ENCODE results near the gene CBX4. TPM values are rescaled to one million over a fixed set of nuclear protein-coding genes. Genes with fewer than 3 reads are reported as not detected.

CBX4 gene
- total RNA-seq, 1 donor from 2014 or later = 6.8 TPM

DNA sequence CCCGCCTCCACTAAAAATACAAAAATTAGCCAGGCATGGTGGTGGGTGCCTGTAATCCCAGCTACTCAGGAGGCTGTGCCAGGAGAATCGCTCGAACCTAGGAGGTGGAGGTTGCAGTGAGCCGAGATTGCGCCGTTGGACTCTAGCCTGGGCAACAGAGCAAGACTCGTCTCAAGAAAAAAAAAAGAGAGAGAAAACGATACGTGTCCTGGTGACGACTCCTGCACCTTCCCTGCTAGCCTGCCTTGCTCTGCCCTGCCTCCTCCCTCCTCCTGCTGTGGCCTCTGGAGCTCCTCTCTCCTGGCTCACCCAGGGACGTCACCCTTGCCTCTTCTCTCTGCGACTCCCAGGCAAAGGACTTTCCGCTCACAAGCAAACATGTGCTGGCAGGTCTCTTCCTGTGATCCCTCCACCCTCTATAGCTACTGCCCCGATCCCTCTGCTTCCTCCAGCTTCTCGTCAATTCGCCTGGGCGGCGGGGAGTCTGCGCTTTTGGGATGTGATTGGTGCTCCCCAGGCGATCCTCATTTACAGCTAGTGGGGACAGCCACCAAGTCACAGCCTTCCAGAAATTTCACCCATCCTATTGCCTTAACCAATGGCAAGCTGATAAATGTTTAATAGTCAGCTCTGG lies 25.5 kb upstream of the CBX4 start:
- no peak overlapping the region for H3K4me3 Mint-ChIP-seq (ENCODE audit: unreplicated experiment)

DNA sequence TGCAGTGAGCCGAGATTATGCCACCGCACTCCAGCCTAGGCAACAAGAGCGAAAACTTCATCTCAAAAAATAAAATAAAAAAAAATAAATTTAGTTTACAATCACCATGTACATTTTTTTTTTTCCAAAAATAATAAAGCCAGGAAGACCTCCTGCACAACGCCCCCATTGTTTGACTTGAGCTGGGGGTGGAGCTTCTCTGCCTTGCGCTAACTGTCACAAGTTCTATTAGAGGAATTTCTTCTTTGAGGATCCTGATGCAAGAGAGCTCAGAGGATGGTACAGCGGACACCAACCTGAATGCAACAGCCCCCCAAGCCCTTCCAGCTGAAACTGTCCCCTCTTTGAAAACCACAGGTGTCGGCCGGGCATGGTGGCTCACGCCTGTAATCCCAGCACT lies 24.9 kb upstream of the CBX4 start:
- H3K36me3 Mint-ChIP-seq (ENCODE audit: low read depth, unreplicated experiment) = no peaks in the 10 kb centered on the region
- TF ChIP-seq, protein P1, sequence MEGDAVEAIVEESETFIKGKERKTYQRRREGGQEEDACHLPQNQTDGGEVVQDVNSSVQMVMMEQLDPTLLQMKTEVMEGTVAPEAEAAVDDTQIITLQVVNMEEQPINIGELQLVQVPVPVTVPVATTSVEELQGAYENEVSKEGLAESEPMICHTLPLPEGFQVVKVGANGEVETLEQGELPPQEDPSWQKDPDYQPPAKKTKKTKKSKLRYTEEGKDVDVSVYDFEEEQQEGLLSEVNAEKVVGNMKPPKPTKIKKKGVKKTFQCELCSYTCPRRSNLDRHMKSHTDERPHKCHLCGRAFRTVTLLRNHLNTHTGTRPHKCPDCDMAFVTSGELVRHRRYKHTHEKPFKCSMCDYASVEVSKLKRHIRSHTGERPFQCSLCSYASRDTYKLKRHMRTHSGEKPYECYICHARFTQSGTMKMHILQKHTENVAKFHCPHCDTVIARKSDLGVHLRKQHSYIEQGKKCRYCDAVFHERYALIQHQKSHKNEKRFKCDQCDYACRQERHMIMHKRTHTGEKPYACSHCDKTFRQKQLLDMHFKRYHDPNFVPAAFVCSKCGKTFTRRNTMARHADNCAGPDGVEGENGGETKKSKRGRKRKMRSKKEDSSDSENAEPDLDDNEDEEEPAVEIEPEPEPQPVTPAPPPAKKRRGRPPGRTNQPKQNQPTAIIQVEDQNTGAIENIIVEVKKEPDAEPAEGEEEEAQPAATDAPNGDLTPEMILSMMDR (IDR thresholded peaks at IDR 0.05; ENCODE audit: unreplicated experiment) = no peak
- no peaks in the 10 kb centered on the region for H3K4me1 Mint-ChIP-seq (ENCODE audit: unreplicated experiment)
- H3K27me3 Mint-ChIP-seq (ENCODE audit: unreplicated experiment) = peaks cover 19% of the 10 kb centered on the region
- H3K9me3 Mint-ChIP-seq (ENCODE audit: unreplicated experiment) = no peaks in the 10 kb centered on the region
- DNase-seq (ENCODE audit: low spot score) = no peak
- H3K4me3 Mint-ChIP-seq (ENCODE audit: unreplicated experiment) = no peak overlapping the region
- H3K27ac Mint-ChIP-seq (ENCODE audit: unreplicated experiment) = no peak overlapping the region

More for the DNA sequence above, 25.5 kb upstream of the CBX4 start:
- Mint-ChIP-seq H3K4me1 (ENCODE audit: unreplicated experiment) (no peaks in the 10 kb centered on the region), H3K9me3 (ENCODE audit: unreplicated experiment) (no peaks in the 10 kb centered on the region), H3K27me3 (ENCODE audit: unreplicated experiment) (peaks cover 16% of the 10 kb centered on the region), H3K27ac (ENCODE audit: unreplicated experiment) (no peak overlapping the region), H3K36me3 (ENCODE audit: low read depth, unreplicated experiment) (no peaks in the 10 kb centered on the region)
- no peak for DNase-seq (ENCODE audit: low spot score)
- TF ChIP-seq, protein P1 (IDR thresholded peaks at IDR 0.05; ENCODE audit: unreplicated experiment) = no peak

DNA sequence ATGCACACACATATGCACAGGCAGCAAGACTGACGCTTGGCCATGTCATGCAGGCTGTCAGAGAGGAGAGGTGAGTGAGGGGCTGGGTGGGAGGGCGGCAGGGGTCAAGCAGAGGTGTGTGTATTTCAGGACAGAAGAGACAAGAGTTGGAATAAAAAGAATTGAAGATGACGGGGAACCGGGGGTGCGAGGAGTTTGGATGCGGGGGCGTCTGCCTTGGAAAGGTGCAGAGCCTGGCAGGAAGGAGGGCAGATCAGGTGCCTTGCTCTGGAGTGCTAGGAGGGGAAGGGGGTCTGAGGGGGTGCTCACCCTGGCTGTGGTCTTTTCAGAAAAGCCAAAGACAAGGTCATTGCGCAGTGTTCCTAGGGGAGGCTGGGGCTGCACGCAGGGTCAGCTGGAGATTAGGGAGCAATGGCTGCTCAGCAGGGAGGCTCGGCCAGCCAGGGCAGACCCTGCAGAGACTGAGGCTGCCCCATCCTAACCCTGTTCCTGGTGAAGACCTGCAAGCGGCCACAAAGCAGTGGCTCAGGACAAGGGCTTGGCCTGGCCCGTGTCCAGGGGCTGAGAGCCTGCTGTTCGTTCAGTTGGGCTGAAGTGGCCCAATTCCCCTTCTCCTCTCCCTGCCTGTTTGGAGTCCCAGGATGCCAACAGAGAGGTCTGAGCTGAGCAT lies 23.7 kb upstream of the CBX4 start:
- H3K4me1 Mint-ChIP-seq (ENCODE audit: unreplicated experiment) = no peaks in the 10 kb centered on the region
- peaks cover 21% of the 10 kb centered on the region for H3K27me3 Mint-ChIP-seq (ENCODE audit: unreplicated experiment)
- TF ChIP-seq, protein P1 (IDR thresholded peaks at IDR 0.05; ENCODE audit: unreplicated experiment) = no peak
- H3K4me3 Mint-ChIP-seq (ENCODE audit: unreplicated experiment) = no peak overlapping the region
- H3K9me3 Mint-ChIP-seq (ENCODE audit: unreplicated experiment) = no peaks in the 10 kb centered on the region
- DNase-seq (ENCODE audit: low spot score) = no peak
- no peak overlapping the region for H3K27ac Mint-ChIP-seq (ENCODE audit: unreplicated experiment)
- H3K36me3 Mint-ChIP-seq (ENCODE audit: low read depth, unreplicated experiment) = no peaks in the 10 kb centered on the region

DNA sequence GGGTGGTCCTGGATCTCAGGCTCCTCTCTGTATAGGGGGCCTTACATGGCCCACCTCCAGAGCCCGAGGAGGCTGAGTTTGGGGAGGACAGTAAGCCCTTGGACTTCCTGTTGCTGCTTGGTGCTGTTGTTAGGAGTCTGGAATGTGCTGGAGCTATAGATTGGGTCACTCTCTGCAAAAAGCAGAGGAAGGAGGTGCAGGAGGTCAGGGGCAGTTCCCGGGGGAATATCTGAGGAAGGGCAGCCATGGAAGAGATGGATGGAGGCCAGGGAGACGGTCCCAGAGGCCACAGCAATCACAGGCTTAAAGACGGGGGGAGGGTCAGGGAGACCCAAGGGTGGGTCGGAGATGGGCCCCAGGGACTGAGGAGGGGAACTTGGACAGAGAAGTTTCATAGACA lies 23.0 kb upstream of the CBX4 start:
- H3K36me3 Mint-ChIP-seq (ENCODE audit: low read depth, unreplicated experiment) = no peaks in the 10 kb centered on the region
- H3K27ac Mint-ChIP-seq (ENCODE audit: unreplicated experiment) = no peak overlapping the region
- DNase-seq (ENCODE audit: low spot score) = no peak
- TF ChIP-seq, protein P1 (IDR thresholded peaks at IDR 0.05; ENCODE audit: unreplicated experiment) = no peak
- H3K27me3 Mint-ChIP-seq (ENCODE audit: unreplicated experiment) = peaks cover 21% of the 10 kb centered on the region
- no peaks in the 10 kb centered on the region for H3K4me1 Mint-ChIP-seq (ENCODE audit: unreplicated experiment)
- no peak overlapping the region for H3K4me3 Mint-ChIP-seq (ENCODE audit: unreplicated experiment)
- H3K9me3 Mint-ChIP-seq (ENCODE audit: unreplicated experiment) = no peaks in the 10 kb centered on the region

All from endothelial cell (in vitro differentiated cells).